H1 (cell line): Measurements from ENCODE around the gene CORO2B.

Source experiments
- BRCA1 ChIP-seq: IDR thresholded peaks from 2 replicates; pipeline ENCODE4 v1.6.1; 2012; ENCODE audit warnings: low read depth, low read length, improper control_type of control experiment
- PHF8 ChIP-seq: fragments of 200-600 bp; sonication (generic); conservative IDR thresholded peaks from 2 replicates; pipeline ENCODE4 v1.7.1; 2012; ENCODE audit warnings: low read depth, mild to moderate bottlenecking, inconsistent platforms, low read length, moderate library complexity

GRCh38 chr15:68679161-68679560 lies 100.4 kb downstream of the CORO2B start:
- no peak for TF ChIP-seq PHF8
- TF ChIP-seq BRCA1 = no peak
